Panc1 (cell line): ENCODE results near the gene USP3. TPM values are rescaled to one million over a fixed set of nuclear protein-coding genes. Genes with fewer than 3 reads are reported as not detected.

Source experiments
- ATAC-seq: fragments of 200-7000 bp; cut with Tn5 transposase; 2 replicates; pipeline ENCODE4 v1.9.1; 2020; ENCODE audit warnings: mild to moderate bottlenecking, moderate library complexity
- BruUV-seq: library from RNA; stranded (reverse); fragments of 400-500 nt; replicated peaks from 2 replicates; lab custom pipeline; 2021; lab: Mats Ljungman, UMichigan
- CTCF ChIA-PET: fragments of 300-600 bp; sonication (Branson Sonifier 250); formaldehyde crosslinking; loops from one replicate; lab custom pipeline; 2022; ENCODE audit warnings: antibody characterized with exemption; lab: Charles Lee
- POLR2A ChIA-PET: fragments of 300-600 bp; sonication (Branson Sonifier 250); formaldehyde crosslinking; loops from one replicate; lab custom pipeline; 2022; ENCODE audit warnings: antibody characterized with exemption; lab: Charles Lee
- DNase-seq: peaks from one replicate; pipeline ENCODE4 v3.0.0-alpha.2; 2010; ENCODE audit warnings: low read depth, low spot score
- H3K27ac ChIP-seq: 2 replicates; pipeline ENCODE4 v1.5.1; 2011; ENCODE audit warnings: mild to moderate bottlenecking, low read length, inconsistent platforms
- H3K27me3 ChIP-seq: fragments of 200-500 bp; sonication (Bioruptor generic); 2 replicates; pipeline ENCODE4 v1.6.0; 2014; ENCODE audit warnings: low read length, inconsistent platforms; ENCODE audit not compliant: control insufficient read depth, insufficient read depth
- H3K36me3 ChIP-seq: fragments of 200-500 bp; sonication (Bioruptor generic); 2 replicates; pipeline ENCODE4 v1.5.1; 2014; ENCODE audit warnings: inconsistent platforms, mild to moderate bottlenecking, low read length, moderate library complexity; ENCODE audit not compliant: control insufficient read depth, insufficient read depth
- H3K4me1 ChIP-seq: 2 replicates; pipeline ENCODE4 v1.5.1; 2011; ENCODE audit warnings: inconsistent platforms, mild to moderate bottlenecking, low read length, moderate library complexity; ENCODE audit not compliant: control insufficient read depth, insufficient read depth
- H3K4me3 ChIP-seq, 2 experiments: 2 replicates each; pipeline ENCODE4 v1.5.1; 2011 to 2012; ENCODE audit warnings: low read depth in 2 of 2, low read length in 2 of 2, mild to moderate bottlenecking in 2 of 2, inconsistent platforms in 1 of 2, moderate library complexity in 1 of 2
- H3K9me3 ChIP-seq: fragments of 200-500 bp; sonication (Bioruptor generic); 2 replicates; pipeline ENCODE4 v1.5.1; 2014; ENCODE audit warnings: low read depth, mild to moderate bottlenecking, inconsistent platforms, low read length, moderate library complexity; ENCODE audit not compliant: control insufficient read depth, insufficient read depth
- POLR2AphosphoS5 ChIP-seq: IDR thresholded peaks from 2 replicates; pipeline ENCODE4 v1.6.1; 2012; ENCODE audit warnings: mild to moderate bottlenecking, low read depth, low read length, moderate library complexity
- REST ChIP-seq, 2 experiments: IDR thresholded peaks; 2 replicates each; pipeline ENCODE4 v1.6.1; 2011 to 2012; ENCODE audit warnings: low read depth in 2 of 2, control low read depth in 1 of 2, low read length in 1 of 2, mild to moderate bottlenecking in 1 of 2, moderate library complexity in 1 of 2; ENCODE audit not compliant: insufficient read depth in 1 of 2
- SIN3A ChIP-seq: IDR thresholded peaks from 2 replicates; pipeline ENCODE4 v1.6.1; 2012; ENCODE audit warnings: low read depth, mild to moderate bottlenecking, low read length, moderate library complexity, borderline replicate concordance; ENCODE audit not compliant: insufficient read depth
- TCF7L2 ChIP-seq: IDR thresholded peaks from 2 replicates; pipeline ENCODE4 v1.6.1; 2011; ENCODE audit warnings: mild to moderate bottlenecking, low read depth, low read length, inconsistent platforms
- in situ Hi-C: cut with HindIII; loops from 2 replicates; pipeline ENCODE4 v1.10.0; 2016; ENCODE audit warnings: low sequenced_read_pairs, low pct_unique_long_range_greater_than_20kb
- intact Hi-C: fragments of 100-400 bp; cut with micrococcal nuclease; formaldehyde crosslinking; loops from one replicate; pipeline ENCODE4 v1.10.0; 2022; ENCODE audit not compliant: unreplicated experiment
- total RNA-seq: library from RNA; stranded (reverse); gene quantifications from one replicate; pipeline ENCODE4 v1.2.1, GENCODE V29; 2021; ENCODE audit not compliant: unreplicated experiment
- TF ChIP-seq, protein P1 (sequence below): fragments of 450-650 bp; IDR thresholded peaks from 2 replicates; pipeline ENCODE4 v1.5.1; 2017; ENCODE audit warnings: mild to moderate bottlenecking

USP3 gene
- total RNA-seq, 1 experiment from 2014 or later, result 51.4 TPM

GRCh38 chr15:63623232-63623969 lies 119.0 kb downstream of the USP3 start:
- H3K27ac ChIP-seq, result no peak overlapping the region
- intact Hi-C loops, result no loop called here
- TF ChIP-seq POLR2AphosphoS5, result no peak
- TF ChIP-seq, protein P1, sequence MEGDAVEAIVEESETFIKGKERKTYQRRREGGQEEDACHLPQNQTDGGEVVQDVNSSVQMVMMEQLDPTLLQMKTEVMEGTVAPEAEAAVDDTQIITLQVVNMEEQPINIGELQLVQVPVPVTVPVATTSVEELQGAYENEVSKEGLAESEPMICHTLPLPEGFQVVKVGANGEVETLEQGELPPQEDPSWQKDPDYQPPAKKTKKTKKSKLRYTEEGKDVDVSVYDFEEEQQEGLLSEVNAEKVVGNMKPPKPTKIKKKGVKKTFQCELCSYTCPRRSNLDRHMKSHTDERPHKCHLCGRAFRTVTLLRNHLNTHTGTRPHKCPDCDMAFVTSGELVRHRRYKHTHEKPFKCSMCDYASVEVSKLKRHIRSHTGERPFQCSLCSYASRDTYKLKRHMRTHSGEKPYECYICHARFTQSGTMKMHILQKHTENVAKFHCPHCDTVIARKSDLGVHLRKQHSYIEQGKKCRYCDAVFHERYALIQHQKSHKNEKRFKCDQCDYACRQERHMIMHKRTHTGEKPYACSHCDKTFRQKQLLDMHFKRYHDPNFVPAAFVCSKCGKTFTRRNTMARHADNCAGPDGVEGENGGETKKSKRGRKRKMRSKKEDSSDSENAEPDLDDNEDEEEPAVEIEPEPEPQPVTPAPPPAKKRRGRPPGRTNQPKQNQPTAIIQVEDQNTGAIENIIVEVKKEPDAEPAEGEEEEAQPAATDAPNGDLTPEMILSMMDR, result no peak
- TF ChIP-seq TCF7L2, result no peak
- TF ChIP-seq REST (IDR thresholded peaks at IDR 0.05; ENCODE audit: insufficient read depth in 1 of 2, low read depth in 2 of 2, low read length in 1 of 2), result no peak
- no peak for TF ChIP-seq SIN3A
- no peak for DNase-seq
- ChIA-PET CTCF (no interaction called here), POLR2A (no interaction called here)
- no peaks in the 10 kb centered on the region for H3K4me1 ChIP-seq
- no peaks in the 10 kb centered on the region for H3K27me3 ChIP-seq
- ATAC-seq, result no peak
- no peak overlapping the region for H3K4me3 ChIP-seq
- peaks cover 8% of the 10 kb centered on the region; the same call in 1 of the 2 replicates for H3K36me3 ChIP-seq
- in situ Hi-C loops, result no loop called here
- no peaks in the 10 kb centered on the region for H3K9me3 ChIP-seq
- BruUV-seq, result no TSS peak

GRCh38 chr15:63626955-63627354 lies 122.6 kb downstream of the USP3 start:
- Histone ChIP-seq H3K36me3 (peaks cover 10% of the 10 kb centered on the region), H3K9me3 (no peaks in the 10 kb centered on the region), H3K27ac (no peak overlapping the region), H3K4me3 (no peak overlapping the region), H3K4me1 (no peaks in the 10 kb centered on the region), H3K27me3 (no peaks in the 10 kb centered on the region)
- ChIA-PET POLR2A (no interaction called here), CTCF (no interaction called here)
- DNase-seq, result no peak
- in situ Hi-C loops, result no loop called here
- intact Hi-C loops, result no loop called here
- TF ChIP-seq SIN3A (no peak), REST (IDR thresholded peaks at IDR 0.05; ENCODE audit: insufficient read depth in 1 of 2, low read depth in 2 of 2, low read length in 1 of 2) (no peak)
- ATAC-seq, result no peak
- no TSS peak for BruUV-seq
